ENCODE results near the gene DGUOK.

DNA sequence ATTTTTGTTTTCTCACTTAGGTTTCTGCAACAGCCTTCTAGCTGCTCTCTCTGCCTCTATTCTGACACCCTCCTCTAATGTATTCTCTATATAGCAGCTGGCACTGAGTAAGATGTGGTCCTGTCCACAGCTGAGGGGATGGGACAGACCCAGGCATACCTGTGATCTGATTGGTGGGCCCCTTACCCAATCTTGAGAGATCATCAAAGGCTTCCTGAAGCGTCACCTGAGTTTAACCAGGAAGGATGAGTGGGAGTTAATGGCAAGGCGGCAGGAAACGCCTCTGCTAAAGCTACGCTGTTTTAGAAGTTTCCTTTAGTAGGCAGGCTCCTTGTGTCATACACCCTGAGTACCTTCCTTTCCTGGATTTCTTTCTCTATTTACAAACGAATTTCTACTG, 52.3 kb downstream of the DGUOK start:
- TF ChIP-seq CTCF (IDR thresholded peaks at IDR 0.05 in 2 of 3, conservative IDR thresholded peaks at IDR 0.05 in 1 of 3; ENCODE audit: control insufficient read depth in 2 of 3, extremely low read depth in 1 of 3, insufficient read depth in 1 of 3, low read depth in 3 of 3, low read length in 3 of 3) (no peak), BHLHE40 (IDR thresholded peaks at IDR 0.05; ENCODE audit: borderline replicate concordance in 1 of 2, low read depth in 2 of 2, low read length in 1 of 2) (no peak), CHD4 (IDR thresholded peaks at IDR 0.05) (no peak), HCFC1 (IDR thresholded peaks at IDR 0.05; ENCODE audit: low read length) (no peak)

Measured in GM12878 (cell line).